ENCODE results near the gene LPAR5. TPM values are rescaled to one million over a fixed set of nuclear protein-coding genes. Genes with fewer than 3 reads are reported as not detected.

The LPAR5 gene
- polyA plus RNA-seq (ENCODE audit: insufficient read length in 12 of 12), result 10 to 100 TPM in 1 of 12 donors, 1 to 10 TPM in 7, under 1 TPM in 3, not detected in 1; 0.77 to 16.4 (median 1.3) TPM
- long read RNA-seq, donor 1, transcript LPAR5-201 (2 exons, 3,171 nt), result major isoform, 5 of 6 reads
- long read RNA-seq, donor 1, partial matches to known transcripts, result 0 of 6 reads
- long read RNA-seq, donor 1, other reads (novel, unspliced or antisense), result 0 of 6 reads
- long read RNA-seq, donor 2, partial matches to known transcripts, result 0 of 1 reads
- long read RNA-seq, donor 2, other reads (novel, unspliced or antisense), result 0 of 1 reads
- long read RNA-seq, donor 3, result 0 reads
- long read RNA-seq, donor 4, result 0 reads
- long read RNA-seq, donor 5, result 0 reads
- long read RNA-seq, donor 6, result 0 reads
- long read RNA-seq, donor 7, result 0 reads
- long read RNA-seq, donor 8, result 0 reads
- long read RNA-seq, donor 9, partial matches to known transcripts, result 0 of 2 reads
- long read RNA-seq, donor 9, other reads (novel, unspliced or antisense), result 0 of 2 reads
- long read RNA-seq, donor 10, result 0 reads
- long read RNA-seq, donor 11, partial matches to known transcripts, result 0 of 1 reads
- long read RNA-seq, donor 11, other reads (novel, unspliced or antisense), result 0 of 1 reads

- DNase-seq, result no peak
These were observed at the start of gene LPAR5 for GRCh38 chr12:6635856-6636531. LPAR5 (minus strand) TSS chr12:6635959; CDS start chr12:6621248, 14,711 bp downstream.

- DNase-seq, result no peak
These were observed 48.9 kb upstream of the LPAR5 start for GRCh38 chr12:6684609-6685008.

GRCh38 chr12:6676962-6677361, 41.2 kb upstream of the LPAR5 start:
- no peak for DNase-seq

GRCh38 chr12:6672143-6672542, 36.4 kb upstream of the LPAR5 start:
- no peak for DNase-seq

GRCh38 chr12:6667559-6668210, 31.9 kb upstream of the LPAR5 start:
- DNase-seq, result no peak

GRCh38 chr12:6666211-6666610, 30.5 kb upstream of the LPAR5 start:
- no peak for DNase-seq

GRCh38 chr12:6664902-6665301, 29.1 kb upstream of the LPAR5 start:
- no peak for DNase-seq

- peak; percentile 99 for DNase-seq
These were observed 27.4 kb upstream of the LPAR5 start, which contains the start of gene ING4 for GRCh38 chr12:6662906-6663742. ING4 (minus strand) TSS chr12:6663119; CDS start chr12:6663101, 18 bp downstream.

- DNase-seq, result no peak
These were observed 26.8 kb upstream of the LPAR5 start for GRCh38 chr12:6662602-6662905.

- no peak for DNase-seq
These were observed 18.2 kb upstream of the LPAR5 start for GRCh38 chr12:6653987-6654386.

GRCh38 chr12:6653342-6653741, 17.6 kb upstream of the LPAR5 start:
- no peak for DNase-seq

- no peak for DNase-seq
These were observed 16.6 kb upstream of the LPAR5 start for GRCh38 chr12:6652391-6652790.

GRCh38 chr12:6650832-6651231, 15.1 kb upstream of the LPAR5 start:
- no peak for DNase-seq

- peak; percentile 55 for DNase-seq
These were observed 11.4 kb upstream of the LPAR5 start, which contains the start of gene ACRBP for GRCh38 chr12:6647083-6647604. ACRBP (minus strand) TSS chr12:6647432; CDS start chr12:6647366, 66 bp downstream.

- no peak for DNase-seq
These were observed 10.7 kb upstream of the LPAR5 start for GRCh38 chr12:6646276-6647082.

GRCh38 chr12:6644903-6645302, 9.1 kb upstream of the LPAR5 start:
- peak; percentile 54 for DNase-seq

- no peak for DNase-seq
These were observed 8.5 kb upstream of the LPAR5 start for GRCh38 chr12:6644257-6644596.

- DNase-seq, result no peak
These were observed 8.0 kb upstream of the LPAR5 start for GRCh38 chr12:6643569-6644256.

- no peak for DNase-seq
These were observed 5.4 kb upstream of the LPAR5 start for GRCh38 chr12:6641131-6641530.

GRCh38 chr12:6640497-6640896, 4.7 kb upstream of the LPAR5 start:
- no peak for DNase-seq

All from muscle of arm (tissue), 14 donors.